GM12878 (cell line): Measurements from ENCODE around the gene ANKMY2. TPM values are rescaled to one million over a fixed set of nuclear protein-coding genes. Genes with fewer than 3 reads are reported as not detected.

Experiments
- ATAC-seq: fragments of 200-7000 bp; cut with Tn5 transposase; 3 replicates; pipeline ENCODE4 v1.9.1; 2020; ENCODE audit warnings: mild to moderate bottlenecking, moderate library complexity
- BruUV-seq: library from RNA; stranded (reverse); fragments of 400-500 nt; replicated peaks from 2 replicates; lab custom pipeline; 2021; lab: Mats Ljungman, UMichigan
- CTCF ChIA-PET: fragments of 300-600 bp; sonication (Branson Sonifier 250); formaldehyde crosslinking; extraction: SDS; loops from one replicate; lab custom pipeline; 2021; ENCODE audit warnings: inconsistent platforms; lab: Yijun Ruan, JAX
- POLR2A ChIA-PET: fragments of 350-600 bp; formaldehyde crosslinking; extraction: SDS; loops from one replicate; lab custom pipeline; 2021; ENCODE audit warnings: inconsistent platforms; lab: Charles Lee
- RAD21 ChIA-PET: fragments of 300-600 bp; sonication (Branson Sonifier 250); formaldehyde crosslinking; loops from one replicate; lab custom pipeline; 2023; ENCODE audit warnings: antibody characterized with exemption; ENCODE audit not compliant: unreplicated experiment; lab: Charles Lee
- SMC1A ChIA-PET: fragments of 300-600 bp; sonication (Branson Sonifier 250); formaldehyde crosslinking; loops from one replicate; lab custom pipeline; 2023; ENCODE audit not compliant: unreplicated experiment, uncharacterized antibody; lab: Charles Lee
- DNase-seq: peaks from one replicate; pipeline ENCODE4 v3.0.0-alpha.2; 2011; ENCODE audit warnings: low read depth, low spot score
- FAIRE-seq: peaks from 3 replicates; lab custom pipeline; 2011; peaks lifted over from hg19 to GRCh38; lab: Jason Lieb, UNC
- H2AFZ ChIP-seq: 2 replicates; pipeline ENCODE4 v1.6.0; 2011; ENCODE audit warnings: low read depth, low read length, control low read depth; ENCODE audit not compliant: control insufficient read depth
- H3K27ac ChIP-seq: 2 replicates; pipeline ENCODE4 v1.5.1; 2011; ENCODE audit warnings: control low read depth; ENCODE audit not compliant: control insufficient read depth, insufficient read depth
- H3K27me3 ChIP-seq, 2 experiments: replicated peaks in 1 of 2; 2 replicates each; pipeline versions ENCODE4 v1.6.0 to v1.6.1; 2011; ENCODE audit warnings: low read length in 1 of 2; ENCODE audit not compliant: control insufficient read depth in 2 of 2, insufficient read depth in 2 of 2
- H3K36me3 ChIP-seq, 2 experiments: 2 replicates each; pipeline ENCODE4 v1.5.1; 2011; ENCODE audit warnings: low read length in 1 of 2; ENCODE audit not compliant: control insufficient read depth in 2 of 2, insufficient read depth in 2 of 2
- H3K4me1 ChIP-seq: 2 replicates; pipeline ENCODE4 v1.6.1; 2011; ENCODE audit warnings: mild to moderate bottlenecking, low read length, moderate library complexity, mixed read lengths; ENCODE audit not compliant: control insufficient read depth, insufficient read depth
- H3K4me2 ChIP-seq: 2 replicates; pipeline ENCODE4 v1.6.0; 2011; ENCODE audit warnings: control low read depth; ENCODE audit not compliant: control insufficient read depth, insufficient read depth
- H3K4me3 ChIP-seq: fragments of 200-600 bp; sonication (generic); 2 replicates; pipeline ENCODE4 v1.5.1; 2016
- H3K79me2 ChIP-seq: 2 replicates; pipeline ENCODE4 v1.6.0; 2011; ENCODE audit warnings: low read length; ENCODE audit not compliant: control insufficient read depth, insufficient read depth
- H3K9ac ChIP-seq: 2 replicates; pipeline ENCODE4 v1.8.0; 2011; ENCODE audit warnings: low read length, control low read depth, mixed read lengths; ENCODE audit not compliant: control insufficient read depth, insufficient read depth
- H3K9me3 ChIP-seq: replicated peaks from 3 replicates; pipeline ENCODE4 v1.5.1; 2011; ENCODE audit warnings: mild to moderate bottlenecking, low read length; ENCODE audit not compliant: control insufficient read depth, insufficient read depth
- H4K20me1 ChIP-seq: 2 replicates; pipeline ENCODE4 v1.6.0; 2011; ENCODE audit not compliant: control insufficient read depth, insufficient read depth
- BACH1 ChIP-seq: fragments of 450-650 bp; IDR thresholded peaks from 2 replicates; pipeline ENCODE4 v1.6.1; 2017; ENCODE audit warnings: mild to moderate bottlenecking, borderline replicate concordance
- GABPA ChIP-seq: IDR thresholded peaks from 2 replicates; pipeline ENCODE4 v1.6.1; 2014; ENCODE audit warnings: antibody characterized with exemption, low read depth, mild to moderate bottlenecking, inconsistent platforms
- NRF1 ChIP-seq: conservative IDR thresholded peaks from 2 replicates; pipeline ENCODE4 v1.6.1; 2011; ENCODE audit warnings: mild to moderate bottlenecking, low read depth, low read length, improper control_type of control experiment
- TARDBP ChIP-seq: IDR thresholded peaks from 2 replicates; pipeline ENCODE4 v1.6.1; 2016; ENCODE audit warnings: borderline replicate concordance
- WGBS: methylation state at CpG from one replicate; pipeline ENCODE4 v1.1.6; 2016; ENCODE audit warnings: low lambda C conversion rate; ENCODE audit not compliant: insufficient replicate concordance, insufficient coverage; ENCODE audit errors: missing lambda C conversion rate; 5-methylcytosine and 5-hydroxymethylcytosine counted together
- in situ Hi-C: fragments of 300-500 bp; cut with MboI; formaldehyde crosslinking; loops from 9 replicates; pipeline ENCODE4 v1.14.3; 2018; ENCODE audit warnings: mixed read lengths
- intact Hi-C: fragments of 100-400 bp; cut with micrococcal nuclease; formaldehyde crosslinking; loops from one replicate; pipeline ENCODE4 v1.14.2; 2022; ENCODE audit not compliant: unreplicated experiment
- polyA plus RNA-seq, 11 experiments: library from polyadenylated mRNA; depleted of rRNA in 4 of 11; unstranded in 6 of 11; stranded (reverse) in 5 of 11; fragments of >200 nt; fragmentation: Nextera tagmentation in 4 of 11; fragmentation: Illumina TruSeq in 1 of 11; extraction: Ambion mirVana in 4 of 11; extraction: Trizol in 1 of 11; gene quantifications; 1 replicate in 1 of 11; 2 replicates in 10 of 11; pipeline versions ENCODE4 v1.2.1 to v1.2.3, GENCODE V29; 2011 to 2016; ENCODE audit warnings: inconsistent platforms in 2 of 11, missing spikeins in 2 of 11, low read depth in 1 of 11
- total RNA-seq, 4 experiments: library from RNA; depleted of rRNA in 3 of 4; stranded (reverse); fragments of >200 nt in 3 of 4; fragmentation: Illumina TruSeq in 1 of 4; extraction: Trizol in 1 of 4; gene quantifications; 2 replicates each; pipeline versions ENCODE4 v1.2.1 to v1.2.3, GENCODE V29; 2013 to 2021
- TF ChIP-seq, protein P1 (sequence below): fragments of 450-650 bp; conservative IDR thresholded peaks from 2 replicates; pipeline ENCODE4 v1.6.1; 2017; ENCODE audit warnings: mild to moderate bottlenecking, moderate library complexity
- TF ChIP-seq, protein P2 (sequence below): IDR thresholded peaks from 2 replicates; pipeline ENCODE4 v1.6.1; 2012; ENCODE audit warnings: improper control_type of control experiment, low read depth, low read length; ENCODE audit not compliant: insufficient replicate concordance
- TF ChIP-seq, protein P3 (sequence below): fragments of 450-650 bp; IDR thresholded peaks from 2 replicates; pipeline ENCODE4 v1.6.1; 2017; ENCODE audit warnings: borderline replicate concordance

The ANKMY2 gene
- total and polyA plus RNA-seq, 10 of the 15 experiments (the other 5 are each of a cell fraction or from before 2014, with no cell fraction given), result 0.10 to 0.48 (median 0.29) TPM

DNA sequence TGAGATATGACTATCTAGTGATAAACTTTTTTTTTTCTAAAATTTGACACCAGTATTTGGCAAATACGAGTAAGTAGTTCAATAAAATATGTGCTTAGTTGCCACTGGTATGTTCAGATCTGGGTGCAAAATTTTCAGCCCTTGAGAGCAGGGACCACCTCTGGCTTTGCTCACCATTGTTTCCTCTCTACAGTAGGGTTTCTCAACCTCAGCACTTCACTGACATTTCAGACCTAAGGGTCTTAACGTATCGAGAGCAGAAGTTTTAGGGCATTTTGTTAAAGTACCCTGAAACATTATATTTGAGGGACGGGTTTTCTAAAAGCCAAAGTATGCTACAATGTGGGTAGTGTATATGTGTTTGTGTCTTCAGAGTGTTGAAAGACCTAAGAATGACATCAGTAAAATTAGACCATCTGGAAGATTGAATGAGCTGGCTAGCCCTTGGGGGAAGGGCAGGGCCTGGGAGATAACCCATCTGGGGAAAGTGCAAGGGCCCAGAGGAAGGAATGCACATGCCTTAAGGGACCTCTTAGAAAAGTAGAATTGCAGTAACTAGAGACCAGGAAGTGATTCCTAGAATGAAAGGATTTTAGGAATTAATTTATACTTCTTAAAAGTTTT lies 12.2 kb upstream of the ANKMY2 start:
- H3K4me3 ChIP-seq, result no peak overlapping the region
- TF ChIP-seq BACH1, result no peak
- no peak for TF ChIP-seq GABPA
- TF ChIP-seq, protein P1, sequence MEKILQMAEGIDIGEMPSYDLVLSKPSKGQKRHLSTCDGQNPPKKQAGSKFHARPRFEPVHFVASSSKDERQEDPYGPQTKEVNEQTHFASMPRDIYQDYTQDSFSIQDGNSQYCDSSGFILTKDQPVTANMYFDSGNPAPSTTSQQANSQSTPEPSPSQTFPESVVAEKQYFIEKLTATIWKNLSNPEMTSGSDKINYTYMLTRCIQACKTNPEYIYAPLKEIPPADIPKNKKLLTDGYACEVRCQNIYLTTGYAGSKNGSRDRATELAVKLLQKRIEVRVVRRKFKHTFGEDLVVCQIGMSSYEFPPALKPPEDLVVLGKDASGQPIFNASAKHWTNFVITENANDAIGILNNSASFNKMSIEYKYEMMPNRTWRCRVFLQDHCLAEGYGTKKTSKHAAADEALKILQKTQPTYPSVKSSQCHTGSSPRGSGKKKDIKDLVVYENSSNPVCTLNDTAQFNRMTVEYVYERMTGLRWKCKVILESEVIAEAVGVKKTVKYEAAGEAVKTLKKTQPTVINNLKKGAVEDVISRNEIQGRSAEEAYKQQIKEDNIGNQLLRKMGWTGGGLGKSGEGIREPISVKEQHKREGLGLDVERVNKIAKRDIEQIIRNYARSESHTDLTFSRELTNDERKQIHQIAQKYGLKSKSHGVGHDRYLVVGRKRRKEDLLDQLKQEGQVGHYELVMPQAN, result no peak
- TF ChIP-seq TARDBP, result no peak
- ATAC-seq (no peak), FAIRE-seq (no peak), DNase-seq (no peak)
- no peak overlapping the region for H3K9ac ChIP-seq
- H2AFZ ChIP-seq, result no peak overlapping the region
- no peaks in the 10 kb centered on the region for H3K36me3 ChIP-seq
- intact Hi-C loops, result no loop called here
- no peaks in the 10 kb centered on the region for H3K79me2 ChIP-seq
- no peaks in the 10 kb centered on the region for H3K9me3 ChIP-seq
- no peaks in the 10 kb centered on the region for H3K4me1 ChIP-seq
- RAD21 ChIA-PET, result no interaction called here
- POLR2A ChIA-PET, result no interaction called here
- H3K27me3 ChIP-seq, result no peaks in the 10 kb centered on the region
- SMC1A ChIA-PET, result no interaction called here
- in situ Hi-C loops, result no loop called here
- CTCF ChIA-PET, result no interaction called here
- H4K20me1 ChIP-seq, result no peaks in the 10 kb centered on the region
- no TSS peak for BruUV-seq
- H3K27ac ChIP-seq, result no peak overlapping the region
- H3K4me2 ChIP-seq, result no peak overlapping the region
- 92% methylated on average over 4 of the region's 4 CpGs for WGBS

DNA sequence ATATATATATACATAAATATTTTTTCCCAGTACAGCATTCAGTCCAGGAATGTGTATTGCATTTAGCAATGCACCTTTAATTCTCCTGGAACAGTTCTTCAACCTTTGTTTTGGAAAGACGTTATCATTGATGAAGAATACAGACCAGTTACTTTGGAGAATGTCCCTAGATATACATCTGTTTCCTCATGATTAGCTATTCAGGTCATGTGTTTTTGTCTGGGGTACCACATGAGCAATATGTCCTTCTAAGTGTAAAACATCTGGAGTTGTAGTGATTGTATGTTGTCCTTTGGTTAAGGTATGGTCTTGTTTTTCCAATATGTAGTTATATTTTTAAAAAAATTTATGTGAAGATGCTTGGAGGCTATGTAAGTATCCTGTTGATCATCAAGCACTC lies 10.6 kb upstream of the ANKMY2 start:
- intact Hi-C loops, result no loop called here
- in situ Hi-C loops, result no loop called here
- Histone ChIP-seq H3K4me3 (no peak overlapping the region), H4K20me1 (no peaks in the 10 kb centered on the region), H3K36me3 (no peaks in the 10 kb centered on the region), H3K9me3 (no peaks in the 10 kb centered on the region), H3K79me2 (no peaks in the 10 kb centered on the region), H3K4me2 (no peak overlapping the region), H2AFZ (no peak overlapping the region), H3K9ac (no peak overlapping the region), H3K27ac (no peak overlapping the region), H3K4me1 (no peaks in the 10 kb centered on the region), H3K27me3 (peaks cover 0 to 3% of the 10 kb centered on the region in 2 experiments; a peak in 1 of 4 replicates)
- SMC1A ChIA-PET, result no interaction called here
- BruUV-seq, result no TSS peak
- DNase-seq (no peak), ATAC-seq (no peak), FAIRE-seq (no peak)
- POLR2A ChIA-PET, result interaction anchor here (0.6 kb wide), 1 partner anchor 67 kb away, joined by 7 read pairs; no protein-coding TSS in a partner anchor
- RAD21 ChIA-PET, result no interaction called here
- WGBS, result 85% methylated on average over 1 of the region's 1 CpG
- CTCF ChIA-PET, result no interaction called here
- TF ChIP-seq, protein P2, sequence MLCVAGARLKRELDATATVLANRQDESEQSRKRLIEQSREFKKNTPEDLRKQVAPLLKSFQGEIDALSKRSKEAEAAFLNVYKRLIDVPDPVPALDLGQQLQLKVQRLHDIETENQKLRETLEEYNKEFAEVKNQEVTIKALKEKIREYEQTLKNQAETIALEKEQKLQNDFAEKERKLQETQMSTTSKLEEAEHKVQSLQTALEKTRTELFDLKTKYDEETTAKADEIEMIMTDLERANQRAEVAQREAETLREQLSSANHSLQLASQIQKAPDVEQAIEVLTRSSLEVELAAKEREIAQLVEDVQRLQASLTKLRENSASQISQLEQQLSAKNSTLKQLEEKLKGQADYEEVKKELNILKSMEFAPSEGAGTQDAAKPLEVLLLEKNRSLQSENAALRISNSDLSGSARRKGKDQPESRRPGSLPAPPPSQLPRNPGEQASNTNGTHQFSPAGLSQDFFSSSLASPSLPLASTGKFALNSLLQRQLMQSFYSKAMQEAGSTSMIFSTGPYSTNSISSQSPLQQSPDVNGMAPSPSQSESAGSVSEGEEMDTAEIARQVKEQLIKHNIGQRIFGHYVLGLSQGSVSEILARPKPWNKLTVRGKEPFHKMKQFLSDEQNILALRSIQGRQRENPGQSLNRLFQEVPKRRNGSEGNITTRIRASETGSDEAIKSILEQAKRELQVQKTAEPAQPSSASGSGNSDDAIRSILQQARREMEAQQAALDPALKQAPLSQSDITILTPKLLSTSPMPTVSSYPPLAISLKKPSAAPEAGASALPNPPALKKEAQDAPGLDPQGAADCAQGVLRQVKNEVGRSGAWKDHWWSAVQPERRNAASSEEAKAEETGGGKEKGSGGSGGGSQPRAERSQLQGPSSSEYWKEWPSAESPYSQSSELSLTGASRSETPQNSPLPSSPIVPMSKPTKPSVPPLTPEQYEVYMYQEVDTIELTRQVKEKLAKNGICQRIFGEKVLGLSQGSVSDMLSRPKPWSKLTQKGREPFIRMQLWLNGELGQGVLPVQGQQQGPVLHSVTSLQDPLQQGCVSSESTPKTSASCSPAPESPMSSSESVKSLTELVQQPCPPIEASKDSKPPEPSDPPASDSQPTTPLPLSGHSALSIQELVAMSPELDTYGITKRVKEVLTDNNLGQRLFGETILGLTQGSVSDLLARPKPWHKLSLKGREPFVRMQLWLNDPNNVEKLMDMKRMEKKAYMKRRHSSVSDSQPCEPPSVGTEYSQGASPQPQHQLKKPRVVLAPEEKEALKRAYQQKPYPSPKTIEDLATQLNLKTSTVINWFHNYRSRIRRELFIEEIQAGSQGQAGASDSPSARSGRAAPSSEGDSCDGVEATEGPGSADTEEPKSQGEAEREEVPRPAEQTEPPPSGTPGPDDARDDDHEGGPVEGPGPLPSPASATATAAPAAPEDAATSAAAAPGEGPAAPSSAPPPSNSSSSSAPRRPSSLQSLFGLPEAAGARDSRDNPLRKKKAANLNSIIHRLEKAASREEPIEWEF, result no peak
- no peak for TF ChIP-seq NRF1
- TF ChIP-seq, protein P3, sequence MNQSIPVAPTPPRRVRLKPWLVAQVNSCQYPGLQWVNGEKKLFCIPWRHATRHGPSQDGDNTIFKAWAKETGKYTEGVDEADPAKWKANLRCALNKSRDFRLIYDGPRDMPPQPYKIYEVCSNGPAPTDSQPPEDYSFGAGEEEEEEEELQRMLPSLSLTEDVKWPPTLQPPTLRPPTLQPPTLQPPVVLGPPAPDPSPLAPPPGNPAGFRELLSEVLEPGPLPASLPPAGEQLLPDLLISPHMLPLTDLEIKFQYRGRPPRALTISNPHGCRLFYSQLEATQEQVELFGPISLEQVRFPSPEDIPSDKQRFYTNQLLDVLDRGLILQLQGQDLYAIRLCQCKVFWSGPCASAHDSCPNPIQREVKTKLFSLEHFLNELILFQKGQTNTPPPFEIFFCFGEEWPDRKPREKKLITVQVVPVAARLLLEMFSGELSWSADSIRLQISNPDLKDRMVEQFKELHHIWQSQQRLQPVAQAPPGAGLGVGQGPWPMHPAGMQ, result no peak
